Measurements from ENCODE around the gene KDM2A. TPM values are rescaled to one million over a fixed set of nuclear protein-coding genes. Genes with fewer than 3 reads are reported as not detected.

Gene KDM2A
- total RNA-seq, 2 experiments from 2014 or later = 90.3 to 93.1 TPM

- H3K4me1 Mint-ChIP-seq (ENCODE audit: low read depth) = peaks cover 9% of the 10 kb centered on the region
- DNase-seq (no peak), ATAC-seq (no peak)
- H3K9me3 Mint-ChIP-seq (ENCODE audit: insufficient read depth) = no peaks in the 10 kb centered on the region
- ChIA-PET POLR2A (interaction anchor here (1.1 kb wide), 1 partner anchor 16 kb away, joined by 3 read pairs; no protein-coding TSS in a partner anchor), CTCF (interaction anchor here (0.9 kb wide), 1 partner anchor 16 kb away, joined by 3 read pairs; no protein-coding TSS in a partner anchor)
- no peaks in the 10 kb centered on the region for H3K36me3 Mint-ChIP-seq (ENCODE audit: low read depth)
- H3K27me3 Mint-ChIP-seq (ENCODE audit: low read depth) = no peaks in the 10 kb centered on the region
- no peak overlapping the region for H3K27ac Mint-ChIP-seq
- H3K4me3 Mint-ChIP-seq = no peak overlapping the region
Measured at GRCh38 chr11:67095214-67095507, 23.9 kb upstream of the KDM2A start.

- CTCF ChIA-PET = interaction anchor here (0.7 kb wide), 1 partner anchor 16 kb away, joined by 3 read pairs; no protein-coding TSS in a partner anchor
- Mint-ChIP-seq H3K4me3 (no peak overlapping the region), H3K27me3 (ENCODE audit: low read depth) (no peaks in the 10 kb centered on the region), H3K4me1 (ENCODE audit: low read depth) (peaks cover 25% of the 10 kb centered on the region), H3K9me3 (ENCODE audit: insufficient read depth) (no peaks in the 10 kb centered on the region), H3K27ac (peak overlapping the region; percentile 43), H3K36me3 (ENCODE audit: low read depth) (no peaks in the 10 kb centered on the region)
- POLR2A ChIA-PET = interaction anchor here (1.3 kb wide), 1 partner anchor 19 kb away, joined by 3 read pairs; no protein-coding TSS in a partner anchor
- DNase-seq (no peak), ATAC-seq (no peak)
Measured at GRCh38 chr11:67098799-67099429, 20.1 kb upstream of the KDM2A start.

- ATAC-seq (peak; percentile 28), DNase-seq (peak; percentile 31)
- Mint-ChIP-seq H3K36me3 (ENCODE audit: low read depth) (no peaks in the 10 kb centered on the region), H3K27ac (peak overlapping the region; percentile 86), H3K4me3 (no peak overlapping the region), H3K27me3 (ENCODE audit: low read depth) (no peaks in the 10 kb centered on the region), H3K4me1 (ENCODE audit: low read depth) (peaks cover 34% of the 10 kb centered on the region), H3K9me3 (ENCODE audit: insufficient read depth) (no peaks in the 10 kb centered on the region)
- ChIA-PET POLR2A (no interaction called here), CTCF (no interaction called here)
Measured at GRCh38 chr11:67099831-67100324, 19.2 kb upstream of the KDM2A start.

GRCh38 chr11:67102664-67103063 lies 16.4 kb upstream of the KDM2A start:
- no peaks in the 10 kb centered on the region for H3K27me3 Mint-ChIP-seq (ENCODE audit: low read depth)
- peaks cover 35% of the 10 kb centered on the region for H3K4me1 Mint-ChIP-seq (ENCODE audit: low read depth)
- H3K27ac Mint-ChIP-seq = peak overlapping the region; percentile 70
- DNase-seq (no peak), ATAC-seq (no peak)
- no peaks in the 10 kb centered on the region for H3K36me3 Mint-ChIP-seq (ENCODE audit: low read depth)
- H3K9me3 Mint-ChIP-seq (ENCODE audit: insufficient read depth) = no peaks in the 10 kb centered on the region
- POLR2A ChIA-PET = interaction anchor here (0.6 kb wide), 1 partner anchor 13 kb away, joined by 3 read pairs; no protein-coding TSS in a partner anchor
- no peak overlapping the region for H3K4me3 Mint-ChIP-seq
- CTCF ChIA-PET = interaction anchor here (2.1 kb wide), 1 partner anchor 11 kb away, joined by 7 read pairs; no protein-coding TSS in a partner anchor

GRCh38 chr11:67105964-67106363 lies 13.1 kb upstream of the KDM2A start:
- no peaks in the 10 kb centered on the region for H3K9me3 Mint-ChIP-seq (ENCODE audit: insufficient read depth)
- POLR2A ChIA-PET = interaction anchor here (0.6 to 3.6 kb wide), 2 partner anchors 12 to 607 kb away, joined by 3 to 24 read pairs; partner anchors contain the start of gene KDM2A
- peaks cover 22% of the 10 kb centered on the region for H3K4me1 Mint-ChIP-seq (ENCODE audit: low read depth)
- CTCF ChIA-PET = interaction anchor here (1.0 to 1.3 kb wide), 3 partner anchors 34 to 211 kb away, joined by 3 read pairs; no protein-coding TSS in a partner anchor
- H3K4me3 Mint-ChIP-seq = no peak overlapping the region
- no peaks in the 10 kb centered on the region for H3K36me3 Mint-ChIP-seq (ENCODE audit: low read depth)
- no peak for ATAC-seq
- no peaks in the 10 kb centered on the region for H3K27me3 Mint-ChIP-seq (ENCODE audit: low read depth)
- no peak for DNase-seq
- peak overlapping the region; percentile 43 for H3K27ac Mint-ChIP-seq

GRCh38 chr11:67111261-67111660 lies 7.8 kb upstream of the KDM2A start:
- Mint-ChIP-seq H3K27me3 (ENCODE audit: low read depth) (peaks cover 2% of the 10 kb centered on the region), H3K4me3 (no peak overlapping the region), H3K27ac (no peak overlapping the region), H3K4me1 (ENCODE audit: low read depth) (peaks cover 10% of the 10 kb centered on the region), H3K36me3 (ENCODE audit: low read depth) (no peaks in the 10 kb centered on the region), H3K9me3 (ENCODE audit: insufficient read depth) (no peaks in the 10 kb centered on the region)
- POLR2A ChIA-PET = interaction anchor here (0.8 kb wide), 1 partner anchor 16 kb away, joined by 3 read pairs; no protein-coding TSS in a partner anchor
- ATAC-seq (no peak), DNase-seq (no peak)
- CTCF ChIA-PET = interaction anchor here (1.1 to 1.3 kb wide), 2 partner anchors 16 to 29 kb away, joined by 3 read pairs; no protein-coding TSS in a partner anchor

- Mint-ChIP-seq H3K9me3 (ENCODE audit: insufficient read depth) (no peaks in the 10 kb centered on the region), H3K4me1 (ENCODE audit: low read depth) (peaks cover 20% of the 10 kb centered on the region), H3K36me3 (ENCODE audit: low read depth) (no peaks in the 10 kb centered on the region), H3K27ac (peak overlapping the region; percentile 52), H3K27me3 (ENCODE audit: low read depth) (peaks cover 2% of the 10 kb centered on the region), H3K4me3 (no peak overlapping the region)
- ChIA-PET POLR2A (no interaction called here), CTCF (interaction anchor here (1.0 to 1.2 kb wide), 4 partner anchors 9 to 128 kb away, joined by 3 to 7 read pairs (median 4); no protein-coding TSS in a partner anchor)
- DNase-seq = peak; percentile 29
- ATAC-seq = no peak
Measured at GRCh38 chr11:67113231-67113721, 5.8 kb upstream of the KDM2A start.

GRCh38 chr11:67114275-67114896 lies 4.7 kb upstream of the KDM2A start:
- no peak for ATAC-seq
- Mint-ChIP-seq H3K9me3 (ENCODE audit: insufficient read depth) (no peaks in the 10 kb centered on the region), H3K36me3 (ENCODE audit: low read depth) (no peaks in the 10 kb centered on the region), H3K27me3 (ENCODE audit: low read depth) (peaks cover 2% of the 10 kb centered on the region), H3K27ac (no peak overlapping the region), H3K4me3 (no peak overlapping the region), H3K4me1 (ENCODE audit: low read depth) (peaks cover 20% of the 10 kb centered on the region)
- DNase-seq = no peak
- CTCF ChIA-PET = interaction anchor here (1.0 kb wide), 1 partner anchor 19 kb away, joined by 3 read pairs; no protein-coding TSS in a partner anchor
- POLR2A ChIA-PET = no interaction called here

- POLR2A ChIA-PET = interaction anchor here (2.9 to 5.5 kb wide), 2 partner anchors 12 to 123 kb away, joined by 9 to 24 read pairs; no protein-coding TSS in a partner anchor
- Mint-ChIP-seq H3K27me3 (ENCODE audit: low read depth) (peaks cover 2% of the 10 kb centered on the region), H3K27ac (no peak overlapping the region)
Measured at GRCh38 chr11:67116758-67117105, 2.3 kb upstream of the KDM2A start.

GRCh38 chr11:67117176-67117575 lies 1.9 kb upstream of the KDM2A start:
- Mint-ChIP-seq H3K9me3 (ENCODE audit: insufficient read depth) (no peaks in the 10 kb centered on the region), H3K27ac (peak overlapping the region; percentile 87), H3K36me3 (ENCODE audit: low read depth) (peaks cover 21% of the 10 kb centered on the region), H3K27me3 (ENCODE audit: low read depth) (peaks cover 2% of the 10 kb centered on the region), H3K4me1 (ENCODE audit: low read depth) (peaks cover 29% of the 10 kb centered on the region), H3K4me3 (peak overlapping the region; percentile 77)
- DNase-seq = no peak
- CTCF ChIA-PET = interaction anchor here (0.7 to 2.2 kb wide), 6 partner anchors 8 to 265 kb away, joined by 3 to 8 read pairs (median 4); no protein-coding TSS in a partner anchor
- POLR2A ChIA-PET = interaction anchor here (1.2 to 5.5 kb wide), 3 partner anchors 12 to 122 kb away, joined by 3 to 24 read pairs (median 9); no protein-coding TSS in a partner anchor
- ATAC-seq = no peak

More at GRCh38 chr11:67116758-67117105, 2.3 kb upstream of the KDM2A start:
- Mint-ChIP-seq H3K36me3 (ENCODE audit: low read depth) (peaks cover 18% of the 10 kb centered on the region), H3K4me3 (no peak overlapping the region), H3K9me3 (ENCODE audit: insufficient read depth) (no peaks in the 10 kb centered on the region), H3K4me1 (ENCODE audit: low read depth) (peaks cover 26% of the 10 kb centered on the region)
- DNase-seq = no peak
- CTCF ChIA-PET = interaction anchor here (0.7 to 2.2 kb wide), 5 partner anchors 13 to 266 kb away, joined by 3 to 8 read pairs (median 3); no protein-coding TSS in a partner anchor
- ATAC-seq = no peak

- DNase-seq (peak; percentile 57), ATAC-seq (peak; percentile 1)
- Mint-ChIP-seq H3K27me3 (ENCODE audit: low read depth) (peaks cover 2% of the 10 kb centered on the region), H3K9me3 (ENCODE audit: insufficient read depth) (no peaks in the 10 kb centered on the region), H3K4me1 (ENCODE audit: low read depth) (peaks cover 29% of the 10 kb centered on the region), H3K36me3 (ENCODE audit: low read depth) (peaks cover 22% of the 10 kb centered on the region), H3K27ac (peak overlapping the region; percentile 87), H3K4me3 (peak overlapping the region; percentile 77)
- ChIA-PET CTCF (interaction anchor here (0.8 to 2.2 kb wide), 4 partner anchors 8 to 53 kb away, joined by 3 to 8 read pairs (median 5); no protein-coding TSS in a partner anchor), POLR2A (interaction anchor here (0.9 to 5.5 kb wide), 5 partner anchors 8 to 122 kb away, joined by 3 to 24 read pairs (median 3); no protein-coding TSS in a partner anchor)
Measured at GRCh38 chr11:67117672-67118180, 1.3 kb upstream of the KDM2A start.

Measured in activated CD8-positive, alpha-beta T cell treated with anti-CD3 and anti-CD28 coated beads, Interleukin-2, amount 10 ng/mL, durations not matched to agents 7 days and 5 days (primary cell).